ENCODE results near the gene STAC2.

- TF ChIP-seq CTCF (IDR thresholded peaks at IDR 0.05) (no peak), POLR2A (IDR thresholded peaks at IDR 0.05) (no peak)
These were observed 45.8 kb upstream of the STAC2 start for GRCh38 chr17:39271546-39271945.

All from adrenal gland (tissue), 5 donors.